ENCODE results near the gene TRAF3. TPM values are rescaled to one million over a fixed set of nuclear protein-coding genes. Genes with fewer than 3 reads are reported as not detected.
A peak's percentile ranks its signal among the peaks of the same experiment; 100 is the strongest.

The TRAF3 gene
- total RNA-seq, 1 experiment from 2014 or later, result 11.2 TPM

GRCh38 chr14:102900631-102901571 lies 123.7 kb downstream of the TRAF3 start:
- no peak overlapping the region for H3K4me3 Mint-ChIP-seq
- POLR2A ChIA-PET, result no interaction called here
- H3K4me1 Mint-ChIP-seq, result no peaks in the 10 kb centered on the region
- H3K27ac Mint-ChIP-seq, result peak overlapping the region; percentile 33
- CTCF ChIA-PET, result interaction anchor here (0.6 kb wide), 1 partner anchor 213 kb away, joined by 3 read pairs; no protein-coding TSS in a partner anchor
- H3K27me3 Mint-ChIP-seq (ENCODE audit: low read depth), result no peaks in the 10 kb centered on the region
- H3K36me3 Mint-ChIP-seq, result peaks cover 9% of the 10 kb centered on the region
- TF ChIP-seq USF2 (CRISPR knock-in tag; IDR thresholded peaks at IDR 0.05), result no peak
- no peak for TF ChIP-seq SP1 (CRISPR knock-in tag; conservative IDR thresholded peaks at IDR 0.05)
- no peak for TF ChIP-seq ZNF416 (CRISPR knock-in tag; IDR thresholded peaks at IDR 0.05)
- no peak for TF ChIP-seq NR3C1 (CRISPR knock-in tag; conservative IDR thresholded peaks at IDR 0.05; ENCODE audit: low read depth)
- TF ChIP-seq CREB1 (CRISPR knock-in tag; IDR thresholded peaks at IDR 0.05), result no peak
- no peak for TF ChIP-seq ZNF396 (CRISPR knock-in tag; IDR thresholded peaks at IDR 0.05; ENCODE audit: borderline replicate concordance)
- no peak for TF ChIP-seq ELF4 (CRISPR knock-in tag; IDR thresholded peaks at IDR 0.05; ENCODE audit: low read depth)
- no peak for TF ChIP-seq MAX (CRISPR knock-in tag; IDR thresholded peaks at IDR 0.05)
- DNase-seq (ENCODE audit: low spot score) (no peak), ATAC-seq (no peak)
- peaks cover 9% of the 10 kb centered on the region for H3K9me3 Mint-ChIP-seq

- no peak for DNase-seq (ENCODE audit: low spot score)
- no peaks in the 10 kb centered on the region for H3K27me3 Mint-ChIP-seq (ENCODE audit: low read depth)
- TF ChIP-seq MYBL2 (CRISPR knock-in tag; IDR thresholded peaks at IDR 0.05), result no peak
- TF ChIP-seq ZBTB43 (CRISPR knock-in tag; IDR thresholded peaks at IDR 0.05), result no peak
- no peak for TF ChIP-seq RORB (CRISPR knock-in tag; IDR thresholded peaks at IDR 0.05)
- no peak for TF ChIP-seq SP1 (CRISPR knock-in tag; conservative IDR thresholded peaks at IDR 0.05)
- no peak for TF ChIP-seq E2F5 (CRISPR knock-in tag; IDR thresholded peaks at IDR 0.05)
- TF ChIP-seq CDX4 (CRISPR knock-in tag; IDR thresholded peaks at IDR 0.05; ENCODE audit: borderline replicate concordance), result no peak
- TF ChIP-seq TP53 (CRISPR knock-in tag; IDR thresholded peaks at IDR 0.05), result no peak
- no peak for TF ChIP-seq FOXK1 (CRISPR knock-in tag; IDR thresholded peaks at IDR 0.05)
- no peak for TF ChIP-seq ATF2 (CRISPR knock-in tag; IDR thresholded peaks at IDR 0.05; ENCODE audit: borderline replicate concordance, low read depth)
- TF ChIP-seq USF1 (CRISPR knock-in tag; IDR thresholded peaks at IDR 0.05), result no peak
- TF ChIP-seq ATF1 (CRISPR knock-in tag; IDR thresholded peaks at IDR 0.05), result no peak
- TF ChIP-seq FOXJ3 (CRISPR knock-in tag; IDR thresholded peaks at IDR 0.05; ENCODE audit: borderline replicate concordance), result no peak
- TF ChIP-seq SMAD3 (CRISPR knock-in tag; IDR thresholded peaks at IDR 0.05; ENCODE audit: borderline replicate concordance), result no peak
- TF ChIP-seq KAT7 (CRISPR knock-in tag; IDR thresholded peaks at IDR 0.05; ENCODE audit: borderline replicate concordance), result no peak
- no peak overlapping the region for H3K4me3 Mint-ChIP-seq
- peaks cover 16% of the 10 kb centered on the region for H3K9me3 Mint-ChIP-seq
- ChIA-PET CTCF (interaction anchor here (0.6 kb wide), 1 partner anchor 214 kb away, joined by 3 read pairs; no protein-coding TSS in a partner anchor), POLR2A (no interaction called here)
- ATAC-seq, result no peak
- H3K4me1 Mint-ChIP-seq, result no peaks in the 10 kb centered on the region
- H3K36me3 Mint-ChIP-seq, result peaks cover 17% of the 10 kb centered on the region
- H3K27ac Mint-ChIP-seq, result 0 out of 2 replicates have a peak overlapping the region, but pooled peaks have one; percentile 33
Measured at GRCh38 chr14:102901633-102902032, 124.4 kb downstream of the TRAF3 start.

Measured in WTC11 (cell line).